KOPT-K1 (cell line): ENCODE measurements around the gene KDM4B.
"Not testable (repeated sequence)": the region's sequence is repeated elsewhere in the genome, so short reads cannot be mapped to it uniquely, and the experiment has no call there.

Experiments used
- H3K27ac ChIP-seq: fragments of 200-600 bp; sonication (generic); 2 replicates; pipeline ENCODE4 v1.5.1; 2016; ENCODE audit warnings: antibody characterized with exemption, mild to moderate bottlenecking, low read depth, low read length; ENCODE audit not compliant: poor library complexity, severe bottlenecking
- H3K36me3 ChIP-seq: fragments of 200-600 bp; sonication (generic); 2 replicates; pipeline ENCODE4 v1.5.1; 2017; ENCODE audit warnings: antibody characterized with exemption, mild to moderate bottlenecking, low read length, moderate library complexity; ENCODE audit not compliant: insufficient read depth
- H3K9me3 ChIP-seq: fragments of 200-600 bp; sonication (generic); 2 replicates; pipeline ENCODE4 v1.5.1; 2017; ENCODE audit warnings: antibody characterized with exemption, low read length, mild to moderate bottlenecking; ENCODE audit not compliant: insufficient read depth, poor library complexity, severe bottlenecking

The KDM4B gene

GRCh38 chr19:4968462-4969291 lies at the start of gene KDM4B:
KDM4B (plus strand) TSS chr19:4969113; CDS start chr19:5032891, 63,778 bp downstream.
- Histone ChIP-seq H3K27ac (peak within 1 kb of the TSS; percentile 30), H3K36me3 (peaks cover 34% of the 10 kb centered on the region), H3K9me3 (no peaks in the 10 kb centered on the region)

GRCh38 chr19:4922530-4923275 lies 46.2 kb upstream of the KDM4B start:
- peaks cover 99% of the 10 kb centered on the region for H3K36me3 ChIP-seq
- no peak overlapping the region for H3K27ac ChIP-seq
- H3K9me3 ChIP-seq = no peaks in the 10 kb centered on the region

DNA sequence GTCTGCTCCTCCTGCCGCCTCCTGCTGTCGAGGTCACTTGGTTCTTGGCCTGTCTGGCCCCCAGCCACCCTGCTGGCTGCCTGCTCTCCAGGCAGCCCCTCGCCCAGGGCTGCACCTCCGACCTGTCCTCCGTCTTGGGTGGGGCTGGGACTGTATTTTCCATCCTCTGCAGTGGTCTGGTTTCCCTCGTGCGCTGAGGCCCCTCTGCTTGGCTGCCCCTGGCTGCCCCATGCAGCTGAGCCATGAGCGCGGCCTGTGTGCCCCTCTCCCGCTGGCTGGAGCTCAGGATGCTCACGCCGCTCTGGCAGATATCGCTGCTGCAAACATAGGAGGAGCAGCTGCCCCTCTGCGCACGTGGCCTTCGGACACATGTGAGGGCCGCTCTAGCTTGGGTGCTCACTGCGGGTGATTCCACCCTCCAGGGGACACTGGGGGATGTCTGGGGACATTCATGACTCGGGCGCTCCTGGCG lies 45.6 kb upstream of the KDM4B start:
- peaks cover 99% of the 10 kb centered on the region for H3K36me3 ChIP-seq
- H3K9me3 ChIP-seq = no peaks in the 10 kb centered on the region
- H3K27ac ChIP-seq = no peak overlapping the region

- Histone ChIP-seq H3K27ac (no peak overlapping the region), H3K36me3 (peaks cover 100% of the 10 kb centered on the region), H3K9me3 (no peaks in the 10 kb centered on the region)
Measured at GRCh38 chr19:4929186-4929585, 39.7 kb upstream of the KDM4B start.

DNA sequence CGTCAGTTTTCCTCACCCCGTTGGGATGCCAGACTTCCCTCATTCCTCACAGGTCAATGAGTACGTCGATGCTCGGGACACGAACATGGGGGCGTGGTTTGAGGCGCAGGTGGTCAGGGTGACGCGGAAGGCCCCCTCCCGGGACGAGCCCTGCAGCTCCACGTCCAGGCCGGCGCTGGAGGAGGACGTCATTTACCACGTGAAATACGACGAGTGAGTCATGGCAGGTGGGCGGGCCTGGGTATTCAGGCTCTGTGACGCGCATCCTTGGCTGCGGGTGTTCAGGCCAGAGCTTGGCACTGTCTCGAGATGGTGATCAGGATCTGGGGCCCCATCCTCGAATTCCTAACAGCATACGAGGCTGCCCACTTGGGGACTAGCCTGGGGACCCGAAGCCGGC lies 38.2 kb upstream of the KDM4B start:
- Histone ChIP-seq H3K27ac (no peak overlapping the region), H3K36me3 (peaks cover 100% of the 10 kb centered on the region)

DNA sequence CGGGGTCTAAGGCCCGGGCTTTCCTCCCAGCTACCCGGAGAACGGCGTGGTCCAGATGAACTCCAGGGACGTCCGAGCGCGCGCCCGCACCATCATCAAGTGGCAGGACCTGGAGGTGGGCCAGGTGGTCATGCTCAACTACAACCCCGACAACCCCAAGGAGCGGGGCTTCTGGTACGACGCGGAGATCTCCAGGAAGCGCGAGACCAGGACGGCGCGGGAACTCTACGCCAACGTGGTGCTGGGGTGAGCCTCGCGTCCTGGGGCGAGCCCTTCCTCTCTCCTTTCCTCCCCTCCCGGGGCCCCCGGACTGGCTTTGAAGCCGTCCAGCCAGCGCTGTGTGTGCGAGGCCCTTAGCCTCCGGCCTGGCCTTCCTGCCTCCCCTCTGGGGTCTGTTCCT lies 36.2 kb upstream of the KDM4B start:
- Histone ChIP-seq H3K9me3 (no peaks in the 10 kb centered on the region), H3K36me3 (peaks cover 100% of the 10 kb centered on the region), H3K27ac (no peak overlapping the region)

More for the DNA sequence above, 38.2 kb upstream of the KDM4B start:
- H3K9me3 ChIP-seq = no peaks in the 10 kb centered on the region

DNA sequence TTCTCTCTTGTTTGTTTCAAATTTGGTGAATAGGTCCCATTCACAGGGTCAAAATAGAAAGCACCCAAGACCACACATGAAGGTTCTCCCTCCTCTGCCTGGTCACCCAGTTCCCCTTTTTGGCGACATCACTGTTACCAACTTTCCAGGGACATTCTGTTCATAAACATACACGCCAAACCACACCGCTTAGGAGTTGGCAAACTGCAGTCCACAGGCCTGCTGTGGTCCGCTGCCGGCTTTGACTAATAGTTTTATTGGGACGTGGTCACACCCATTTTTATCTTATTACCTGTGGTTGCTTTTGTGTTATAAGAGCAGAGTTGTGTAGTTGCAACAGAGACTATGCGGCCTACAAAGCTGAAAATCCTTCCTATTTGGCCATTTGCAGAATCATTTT lies 35.4 kb upstream of the KDM4B start:
- H3K36me3 ChIP-seq = peaks cover 100% of the 10 kb centered on the region

GRCh38 chr19:4935444-4935843 lies 33.5 kb upstream of the KDM4B start:
- H3K9me3 ChIP-seq = no peaks in the 10 kb centered on the region
- peaks cover 100% of the 10 kb centered on the region for H3K36me3 ChIP-seq
- H3K27ac ChIP-seq = peak overlapping the region; percentile 34

More for the DNA sequence above, 35.4 kb upstream of the KDM4B start:
- Histone ChIP-seq H3K9me3 (no peaks in the 10 kb centered on the region), H3K27ac (no peak overlapping the region)

DNA sequence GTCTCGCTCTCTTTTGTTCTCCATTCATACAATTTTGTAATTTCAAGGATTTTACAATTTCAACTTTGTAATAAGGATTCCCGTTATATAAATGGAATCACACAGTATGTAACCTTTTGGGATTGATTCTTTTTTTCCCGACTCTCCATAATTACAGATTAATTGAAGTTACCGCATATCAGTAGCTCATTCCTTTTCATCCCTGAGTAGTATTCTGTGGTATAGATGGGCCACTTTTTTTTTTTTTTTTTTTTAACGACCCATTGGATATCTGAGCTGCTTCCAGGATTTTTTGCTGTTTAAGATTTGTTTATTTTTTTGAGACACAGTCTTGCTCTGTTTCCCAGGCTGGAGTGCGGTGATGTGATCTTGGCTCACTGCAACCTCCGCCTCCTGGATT lies 31.9 kb upstream of the KDM4B start:
- Histone ChIP-seq H3K9me3 (no peaks in the 10 kb centered on the region), H3K36me3 (peaks cover 100% of the 10 kb centered on the region), H3K27ac (no peak overlapping the region)

GRCh38 chr19:4938461-4938860 lies 30.5 kb upstream of the KDM4B start:
- H3K27ac ChIP-seq, H3K9me3 ChIP-seq: not testable (repeated sequence)
- peaks cover 100% of the 10 kb centered on the region for H3K36me3 ChIP-seq

- Histone ChIP-seq H3K9me3 (no peaks in the 10 kb centered on the region), H3K36me3 (peaks cover 100% of the 10 kb centered on the region), H3K27ac (no peak overlapping the region)
Measured at GRCh38 chr19:4939466-4939865, 29.4 kb upstream of the KDM4B start.

GRCh38 chr19:4941638-4942169 lies 27.2 kb upstream of the KDM4B start:
- not testable (repeated sequence) for H3K9me3 ChIP-seq, H3K27ac ChIP-seq
- H3K36me3 ChIP-seq = peaks cover 100% of the 10 kb centered on the region

DNA sequence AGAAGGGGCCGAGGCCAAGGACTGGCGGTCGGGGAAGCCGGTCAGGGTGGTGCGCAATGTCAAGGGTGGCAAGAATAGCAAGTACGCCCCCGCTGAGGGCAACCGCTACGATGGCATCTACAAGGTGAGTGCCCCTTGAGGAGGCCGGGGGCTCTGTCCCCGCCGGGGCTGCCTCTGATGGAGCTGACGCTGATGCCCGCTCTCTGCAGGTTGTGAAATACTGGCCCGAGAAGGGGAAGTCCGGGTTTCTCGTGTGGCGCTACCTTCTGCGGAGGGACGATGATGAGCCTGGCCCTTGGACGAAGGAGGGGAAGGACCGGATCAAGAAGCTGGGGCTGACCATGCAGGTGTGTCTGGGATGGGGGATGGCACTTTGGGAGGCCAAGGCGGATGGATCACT lies 18.3 kb upstream of the KDM4B start:
- H3K9me3 ChIP-seq = not testable (repeated sequence)
- H3K36me3 ChIP-seq = peaks cover 100% of the 10 kb centered on the region

DNA sequence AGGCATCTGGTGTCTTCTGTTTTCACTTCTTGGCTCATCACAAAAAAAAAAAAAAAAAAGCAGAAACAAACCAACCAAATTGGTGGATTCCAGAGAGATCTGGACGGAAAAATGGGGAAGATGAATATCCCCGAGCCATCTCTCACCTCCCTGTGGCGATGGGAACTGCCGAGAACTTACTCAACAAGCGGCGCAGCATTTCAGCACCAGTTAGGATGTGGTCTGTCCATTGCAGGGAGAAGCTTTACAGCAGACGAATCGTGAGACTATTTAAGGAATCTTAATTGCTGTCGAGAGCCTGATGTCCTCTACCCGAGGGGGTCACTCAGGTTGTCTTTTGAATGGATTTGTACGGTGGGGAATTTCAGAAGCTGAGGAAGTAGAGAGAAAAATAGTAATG lies 17.3 kb upstream of the KDM4B start:
- peaks cover 100% of the 10 kb centered on the region for H3K36me3 ChIP-seq
- H3K27ac ChIP-seq = no peak overlapping the region
- H3K9me3 ChIP-seq = no peaks in the 10 kb centered on the region

More for the DNA sequence above, 18.3 kb upstream of the KDM4B start:
- not testable (repeated sequence) for H3K27ac ChIP-seq

DNA sequence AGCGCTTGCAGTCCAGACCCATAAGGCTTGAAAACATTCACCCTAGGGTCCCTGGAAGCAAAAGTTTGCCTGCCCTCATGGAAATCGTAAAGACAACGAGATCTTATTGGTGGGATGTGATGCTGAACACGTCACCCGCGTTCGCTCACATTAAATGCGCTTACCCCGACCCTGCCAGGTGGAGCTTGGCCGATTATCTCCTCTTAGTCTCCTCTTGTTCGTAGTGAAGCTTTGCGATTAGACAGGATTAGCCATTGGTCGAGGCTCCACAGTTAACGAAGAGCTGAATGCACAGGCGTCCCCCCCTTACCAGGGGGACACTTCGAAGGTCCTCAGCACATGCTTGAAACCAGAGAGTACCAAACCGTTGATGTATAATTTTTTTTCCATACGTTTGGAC lies 16.0 kb upstream of the KDM4B start:
- no peak overlapping the region for H3K27ac ChIP-seq
- H3K9me3 ChIP-seq = no peaks in the 10 kb centered on the region
- H3K36me3 ChIP-seq = peaks cover 100% of the 10 kb centered on the region
